Measurements from ENCODE around the gene CHN1.

CHN1 gene

DNA sequence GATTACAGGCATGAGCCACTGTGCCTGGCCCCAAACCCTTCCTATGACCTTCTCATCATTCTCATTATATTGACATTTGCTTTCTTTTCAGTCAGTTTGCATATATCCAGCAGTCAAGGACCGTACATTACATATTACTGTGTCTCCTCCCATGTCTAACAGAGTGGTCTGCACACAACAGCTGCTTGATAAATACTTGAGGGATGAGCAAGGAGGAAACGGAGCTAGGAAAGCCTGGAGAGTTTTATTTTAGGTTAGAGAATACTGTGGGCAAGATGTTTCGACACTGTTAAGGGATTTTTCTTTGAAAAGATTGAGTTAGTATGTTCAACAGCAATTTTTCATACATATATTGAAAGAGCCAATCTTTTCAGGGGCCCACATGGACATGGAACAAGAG is 164.7 kb downstream of the CHN1 start:
- no peak overlapping the region for H3K27ac ChIP-seq
- TF ChIP-seq, protein P1, sequence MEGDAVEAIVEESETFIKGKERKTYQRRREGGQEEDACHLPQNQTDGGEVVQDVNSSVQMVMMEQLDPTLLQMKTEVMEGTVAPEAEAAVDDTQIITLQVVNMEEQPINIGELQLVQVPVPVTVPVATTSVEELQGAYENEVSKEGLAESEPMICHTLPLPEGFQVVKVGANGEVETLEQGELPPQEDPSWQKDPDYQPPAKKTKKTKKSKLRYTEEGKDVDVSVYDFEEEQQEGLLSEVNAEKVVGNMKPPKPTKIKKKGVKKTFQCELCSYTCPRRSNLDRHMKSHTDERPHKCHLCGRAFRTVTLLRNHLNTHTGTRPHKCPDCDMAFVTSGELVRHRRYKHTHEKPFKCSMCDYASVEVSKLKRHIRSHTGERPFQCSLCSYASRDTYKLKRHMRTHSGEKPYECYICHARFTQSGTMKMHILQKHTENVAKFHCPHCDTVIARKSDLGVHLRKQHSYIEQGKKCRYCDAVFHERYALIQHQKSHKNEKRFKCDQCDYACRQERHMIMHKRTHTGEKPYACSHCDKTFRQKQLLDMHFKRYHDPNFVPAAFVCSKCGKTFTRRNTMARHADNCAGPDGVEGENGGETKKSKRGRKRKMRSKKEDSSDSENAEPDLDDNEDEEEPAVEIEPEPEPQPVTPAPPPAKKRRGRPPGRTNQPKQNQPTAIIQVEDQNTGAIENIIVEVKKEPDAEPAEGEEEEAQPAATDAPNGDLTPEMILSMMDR (conservative IDR thresholded peaks at IDR 0.05): no peak

DNA sequence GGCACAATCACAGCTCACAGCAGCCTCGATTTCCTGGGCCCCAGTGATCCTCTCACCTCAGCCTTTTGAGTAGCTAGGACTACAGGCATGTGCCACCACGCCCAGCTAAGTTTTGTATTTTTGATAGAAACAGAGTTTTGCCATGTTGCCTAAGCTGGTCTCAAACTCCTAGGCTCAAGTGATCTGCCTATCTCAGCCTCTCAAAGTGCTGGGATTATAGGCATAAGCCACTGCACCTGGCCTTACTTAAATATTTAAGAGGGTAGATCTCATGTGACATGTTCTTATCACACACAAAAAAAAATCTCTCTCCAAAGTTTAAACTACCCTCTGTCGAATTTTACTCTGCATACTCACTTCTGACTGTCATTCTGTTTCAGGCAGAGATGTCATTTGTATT is 165.5 kb downstream of the CHN1 start:
- H3K27ac ChIP-seq: no peak overlapping the region

DNA sequence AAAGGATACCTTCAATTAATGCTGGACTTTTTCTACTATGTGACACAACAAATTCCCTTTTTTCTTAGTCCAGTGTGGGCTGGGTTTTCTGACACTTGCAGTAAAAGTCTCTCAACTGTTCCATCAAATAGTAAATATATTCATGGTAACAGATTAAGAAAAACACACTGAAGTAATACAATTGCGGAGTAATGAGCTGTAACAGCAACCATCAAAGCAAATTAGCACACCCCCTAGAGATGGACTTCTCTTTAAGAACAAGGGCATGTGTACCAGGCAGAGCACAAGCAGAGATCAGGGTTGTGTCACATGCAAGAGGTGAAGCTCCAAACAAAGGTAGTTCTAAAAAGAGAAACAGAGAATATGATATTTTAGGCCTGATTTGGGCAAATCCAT is 168.2 kb downstream of the CHN1 start:
- no peak overlapping the region for H3K27ac ChIP-seq
- TF ChIP-seq, protein P1 (conservative IDR thresholded peaks at IDR 0.05): no peak

More for the DNA sequence above, 165.5 kb downstream of the CHN1 start:
- TF ChIP-seq, protein P1 (conservative IDR thresholded peaks at IDR 0.05): no peak

DNA sequence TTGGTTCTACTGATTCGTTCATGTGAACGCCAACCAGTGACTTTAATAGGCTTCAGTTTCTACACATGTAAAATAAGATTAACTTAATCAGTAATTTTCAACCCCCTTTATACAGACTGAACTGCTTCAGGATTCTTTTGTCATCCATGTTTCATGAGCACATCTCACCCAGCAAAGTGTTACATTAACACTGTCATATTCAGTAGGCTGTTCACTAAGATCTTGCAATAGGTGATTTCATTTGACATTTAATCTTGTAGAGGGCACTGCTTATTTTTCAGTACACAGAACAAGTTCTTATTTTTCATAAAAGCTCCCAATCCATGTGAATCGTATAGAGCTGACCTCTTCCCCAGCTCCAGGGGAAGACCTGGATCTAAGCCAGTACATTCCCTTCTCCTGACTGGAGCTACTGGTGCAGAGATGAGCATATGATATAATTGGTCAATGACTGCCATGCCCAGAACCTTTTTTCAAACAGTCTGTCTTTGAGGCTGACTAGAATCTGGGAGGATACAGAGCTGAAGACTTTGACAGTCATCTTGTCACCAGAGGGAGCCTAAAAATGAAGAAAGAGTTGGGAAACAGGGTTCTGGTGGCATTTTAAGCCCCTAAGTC is 168.7 kb downstream of the CHN1 start:
- no peak overlapping the region for H3K27ac ChIP-seq
- TF ChIP-seq, protein P1 (conservative IDR thresholded peaks at IDR 0.05): no peak

DNA sequence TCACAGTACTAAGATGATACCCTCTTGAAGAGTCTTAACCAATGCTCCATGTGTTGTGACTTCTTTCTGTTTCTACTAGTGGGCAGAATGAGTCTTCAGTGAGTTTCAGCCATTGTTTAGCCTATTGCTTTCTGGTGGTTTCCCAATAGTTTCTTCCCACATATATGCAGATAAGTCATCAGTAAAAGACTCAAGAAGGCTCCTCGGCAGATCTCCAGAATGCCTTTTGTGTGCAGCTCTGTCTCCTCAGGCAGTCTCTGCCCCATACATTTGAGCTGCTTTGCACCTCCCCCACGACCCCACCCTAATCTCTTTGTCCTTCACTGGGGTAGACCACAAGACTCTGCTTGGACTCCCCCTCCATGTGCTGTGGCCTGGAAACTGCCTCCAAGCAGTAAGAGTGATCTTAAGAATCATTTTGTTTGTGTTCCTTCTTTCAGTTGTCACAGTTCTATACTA is 169.4 kb downstream of the CHN1 start:
- no peak overlapping the region for H3K27ac ChIP-seq
- TF ChIP-seq, protein P1 (conservative IDR thresholded peaks at IDR 0.05): no peak

DNA sequence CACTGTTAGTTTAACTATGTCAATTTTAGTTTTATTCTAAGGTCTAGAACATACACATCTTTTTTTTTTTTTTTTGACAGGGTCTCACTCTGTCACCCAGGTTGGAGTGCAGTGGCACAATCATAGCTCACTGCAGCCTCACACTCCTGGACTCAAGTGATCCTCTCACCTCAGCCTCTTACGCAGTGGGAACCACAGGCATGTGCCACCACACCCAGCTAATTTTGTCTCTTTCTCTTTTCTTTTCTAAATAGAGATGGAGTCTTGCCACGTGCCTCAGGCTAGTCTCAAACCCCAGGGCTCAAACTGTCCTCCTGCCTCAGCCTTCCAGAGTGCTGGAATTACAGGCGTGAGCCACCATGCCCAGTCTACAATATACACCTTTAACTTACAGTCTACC is 171.4 kb downstream of the CHN1 start:
- TF ChIP-seq, protein P1 (conservative IDR thresholded peaks at IDR 0.05): no peak
- no peak overlapping the region for H3K27ac ChIP-seq

DNA sequence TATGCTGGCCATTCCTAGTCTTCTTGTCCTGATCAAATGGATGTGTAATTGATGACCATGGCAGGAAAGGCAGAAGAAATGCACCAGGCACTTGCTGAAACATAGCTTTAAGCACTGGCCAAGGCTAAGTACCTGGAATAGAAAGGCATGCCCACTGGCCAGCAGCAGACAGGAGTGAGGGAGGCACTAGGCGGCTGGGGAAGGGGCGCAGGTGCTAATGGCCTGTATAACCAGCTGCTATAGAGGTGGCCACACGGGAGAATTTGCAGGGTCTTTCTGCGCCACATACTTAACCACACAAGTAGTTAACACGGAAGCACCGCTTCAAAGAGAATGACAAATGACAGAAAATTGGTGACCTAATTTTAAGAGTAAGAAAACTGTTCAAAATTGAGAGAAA is 174.6 kb downstream of the CHN1 start:
- TF ChIP-seq, protein P1 (conservative IDR thresholded peaks at IDR 0.05): no peak
- H3K27ac ChIP-seq: no peak overlapping the region

All from VCaP (cell line).